Measurements from ENCODE around the gene TEAD2. TPM values are rescaled to one million over a fixed set of nuclear protein-coding genes. Genes with fewer than 3 reads are reported as not detected.

Gene TEAD2
- total RNA-seq, 1 experiment from 2014 or later, result 106 TPM

GRCh38 chr19:49342291-49342721 is 19.9 kb downstream of the TEAD2 start (continued):
- no peak for TF ChIP-seq JUN (CRISPR knock-in tag; IDR thresholded peaks at IDR 0.05)
- no peak for TF ChIP-seq CBFB (CRISPR knock-in tag; IDR thresholded peaks at IDR 0.05; ENCODE audit: low read depth)
- TF ChIP-seq E2F1 (CRISPR knock-in tag; IDR thresholded peaks at IDR 0.05), result no peak
- TF ChIP-seq ZNF317 (CRISPR knock-in tag; IDR thresholded peaks at IDR 0.05; ENCODE audit: borderline replicate concordance, low read depth), result no peak
- no peak for TF ChIP-seq SMAD4 (CRISPR knock-in tag; IDR thresholded peaks at IDR 0.05)
- TF ChIP-seq, protein P1, sequence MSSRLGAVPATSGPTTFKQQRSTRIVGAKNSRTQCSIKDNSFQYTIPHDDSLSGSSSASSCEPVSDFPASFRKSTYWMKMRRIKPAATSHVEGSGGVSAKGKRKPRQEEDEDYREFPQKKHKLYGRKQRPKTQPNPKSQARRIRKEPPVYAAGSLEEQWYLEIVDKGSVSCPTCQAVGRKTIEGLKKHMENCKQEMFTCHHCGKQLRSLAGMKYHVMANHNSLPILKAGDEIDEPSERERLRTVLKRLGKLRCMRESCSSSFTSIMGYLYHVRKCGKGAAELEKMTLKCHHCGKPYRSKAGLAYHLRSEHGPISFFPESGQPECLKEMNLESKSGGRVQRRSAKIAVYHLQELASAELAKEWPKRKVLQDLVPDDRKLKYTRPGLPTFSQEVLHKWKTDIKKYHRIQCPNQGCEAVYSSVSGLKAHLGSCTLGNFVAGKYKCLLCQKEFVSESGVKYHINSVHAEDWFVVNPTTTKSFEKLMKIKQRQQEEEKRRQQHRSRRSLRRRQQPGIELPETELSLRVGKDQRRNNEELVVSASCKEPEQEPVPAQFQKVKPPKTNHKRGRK (CRISPR knock-in tag; IDR thresholded peaks at IDR 0.05; ENCODE audit: borderline replicate concordance), result no peak
- no peak for TF ChIP-seq ZNF416 (CRISPR knock-in tag; IDR thresholded peaks at IDR 0.05)
- no peak for TF ChIP-seq FOXK1 (CRISPR knock-in tag; IDR thresholded peaks at IDR 0.05)
- TF ChIP-seq TCF7 (CRISPR knock-in tag; IDR thresholded peaks at IDR 0.05; ENCODE audit: low read depth), result no peak
- no peak for TF ChIP-seq ZNF396 (CRISPR knock-in tag; IDR thresholded peaks at IDR 0.05; ENCODE audit: borderline replicate concordance)
- TF ChIP-seq SOX15 (CRISPR knock-in tag; IDR thresholded peaks at IDR 0.05), result no peak

- CTCF ChIA-PET, result interaction anchor here (1.0 to 3.5 kb wide), 5 partner anchors 13 to 227 kb away, joined by 3 to 20 read pairs (median 11); partner anchors contain the start of gene LIN7B
- POLR2A ChIA-PET, result no interaction called here
- DNase-seq (ENCODE audit: low spot score), result no peak
Observed at GRCh38 chr19:49340865-49341718, 21.1 kb downstream of the TEAD2 start.

GRCh38 chr19:49340069-49340864 is 21.9 kb downstream of the TEAD2 start:
- POLR2A ChIA-PET, result interaction anchor here (0.6 to 1.7 kb wide), 2 partner anchors 22 to 589 kb away, joined by 3 to 12 read pairs; partner anchors contain the start of gene TEAD2
- Mint-ChIP-seq H3K4me1 (peaks cover 23% of the 10 kb centered on the region), H3K27ac (peak overlapping the region; percentile 67; the same call in 1 of the 2 replicates), H3K9me3 (no peaks in the 10 kb centered on the region), H3K27me3 (ENCODE audit: low read depth) (peaks cover 35% of the 10 kb centered on the region), H3K36me3 (peaks cover 49% of the 10 kb centered on the region), H3K4me3 (peak overlapping the region; percentile 32; the same call in 1 of the 2 replicates)
- ATAC-seq (no peak), DNase-seq (ENCODE audit: low spot score) (peak; percentile 60)
- CTCF ChIA-PET, result interaction anchor here (1.0 to 3.5 kb wide), 15 partner anchors 10 to 347 kb away, joined by 3 to 20 read pairs (median 4); partner anchors contain the start of genes DKKL1, LIN7B, RUVBL2 and TEAD2
- TF ChIP-seq USF2 (CRISPR knock-in tag; IDR thresholded peaks at IDR 0.05) (peak; percentile 73), SOX15 (CRISPR knock-in tag; IDR thresholded peaks at IDR 0.05) (no peak), JUN (CRISPR knock-in tag; IDR thresholded peaks at IDR 0.05) (no peak), SP1 (CRISPR knock-in tag; conservative IDR thresholded peaks at IDR 0.05) (no peak), CREB1 (CRISPR knock-in tag; IDR thresholded peaks at IDR 0.05) (no peak)

More at GRCh38 chr19:49340865-49341718, 21.1 kb downstream of the TEAD2 start:
- ATAC-seq, result no peak
- peaks cover 20% of the 10 kb centered on the region for H3K4me1 Mint-ChIP-seq
- H3K36me3 Mint-ChIP-seq, result peaks cover 55% of the 10 kb centered on the region
- no peak overlapping the region for H3K4me3 Mint-ChIP-seq
- no peak for TF ChIP-seq RORB (CRISPR knock-in tag; IDR thresholded peaks at IDR 0.05)
- peaks cover 27% of the 10 kb centered on the region for H3K27me3 Mint-ChIP-seq (ENCODE audit: low read depth)
- no peak overlapping the region for H3K27ac Mint-ChIP-seq
- no peaks in the 10 kb centered on the region for H3K9me3 Mint-ChIP-seq

Data from WTC11 (cell line).